ENCODE data around the gene OPCML. TPM values are rescaled to one million over a fixed set of nuclear protein-coding genes. Genes with fewer than 3 reads are reported as not detected.

Gene OPCML
- total and polyA plus RNA-seq, 2 donors, result 0.06 to 2.3 TPM

GRCh38 chr11:133337951-133338418 lies 194.3 kb downstream of the OPCML start:
- H3K27ac ChIP-seq (ENCODE audit: low read depth), result no peak overlapping the region
- WGBS, result 70% methylated on average over 7 of the region's 7 CpGs
- H3K4me3 ChIP-seq (ENCODE audit: low read depth, low read length), result no peak overlapping the region
- H3K4me1 ChIP-seq (ENCODE audit: insufficient read depth), result no peaks in the 10 kb centered on the region
- no peak for DNase-seq (ENCODE audit: extremely low spot score)
- H3K36me3 ChIP-seq (ENCODE audit: insufficient read depth), result no peaks in the 10 kb centered on the region

GRCh38 chr11:133337193-133337592 lies 195.1 kb downstream of the OPCML start:
- DNase-seq (ENCODE audit: extremely low spot score), result no peak
- H3K4me1 ChIP-seq (ENCODE audit: insufficient read depth), result no peaks in the 10 kb centered on the region
- H3K27ac ChIP-seq (ENCODE audit: low read depth), result no peak overlapping the region
- WGBS, result 92% methylated on average over 4 of the region's 4 CpGs
- H3K36me3 ChIP-seq (ENCODE audit: insufficient read depth), result no peaks in the 10 kb centered on the region
- H3K4me3 ChIP-seq (ENCODE audit: low read depth, low read length), result no peak overlapping the region

GRCh38 chr11:133331031-133331430 lies 201.3 kb downstream of the OPCML start:
- WGBS, result 82% methylated on average over 3 of the region's 3 CpGs
- no peaks in the 10 kb centered on the region for H3K36me3 ChIP-seq (ENCODE audit: insufficient read depth)
- H3K4me1 ChIP-seq (ENCODE audit: insufficient read depth), result no peaks in the 10 kb centered on the region
- no peak overlapping the region for H3K4me3 ChIP-seq (ENCODE audit: low read depth, low read length)
- DNase-seq (ENCODE audit: extremely low spot score), result no peak
- H3K27ac ChIP-seq (ENCODE audit: low read depth), result no peak overlapping the region

GRCh38 chr11:133326849-133327248 lies 205.5 kb downstream of the OPCML start:
- no peaks in the 10 kb centered on the region for H3K36me3 ChIP-seq (ENCODE audit: insufficient read depth)

GRCh38 chr11:133326332-133326731 lies 206.0 kb downstream of the OPCML start:
- Histone ChIP-seq H3K36me3 (ENCODE audit: insufficient read depth) (no peaks in the 10 kb centered on the region), H3K4me1 (ENCODE audit: insufficient read depth) (no peaks in the 10 kb centered on the region), H3K27ac (ENCODE audit: low read depth) (no peak overlapping the region), H3K4me3 (ENCODE audit: low read depth, low read length) (no peak overlapping the region)
- WGBS, result 97% methylated on average over 2 of the region's 2 CpGs
- DNase-seq (ENCODE audit: extremely low spot score), result no peak

More at GRCh38 chr11:133326849-133327248, 205.5 kb downstream of the OPCML start:
- H3K4me1 ChIP-seq (ENCODE audit: insufficient read depth), result no peaks in the 10 kb centered on the region
- no peak overlapping the region for H3K27ac ChIP-seq (ENCODE audit: low read depth)
- DNase-seq (ENCODE audit: extremely low spot score), result no peak
- H3K4me3 ChIP-seq (ENCODE audit: low read depth, low read length), result no peak overlapping the region
- 86% methylated on average over 7 of the region's 7 CpGs for WGBS

GRCh38 chr11:133325711-133326110 lies 206.6 kb downstream of the OPCML start:
- H3K4me3 ChIP-seq (ENCODE audit: low read depth, low read length), result no peak overlapping the region
- H3K4me1 ChIP-seq (ENCODE audit: insufficient read depth), result no peaks in the 10 kb centered on the region
- DNase-seq (ENCODE audit: extremely low spot score), result no peak
- WGBS, result 68% methylated on average over 3 of the region's 3 CpGs
- H3K27ac ChIP-seq (ENCODE audit: low read depth), result no peak overlapping the region
- no peaks in the 10 kb centered on the region for H3K36me3 ChIP-seq (ENCODE audit: insufficient read depth)

- 58% methylated on average over 3 of the region's 3 CpGs for WGBS
- H3K4me3 ChIP-seq (ENCODE audit: low read depth, low read length), result no peak overlapping the region
- H3K36me3 ChIP-seq (ENCODE audit: insufficient read depth), result no peaks in the 10 kb centered on the region
- no peak overlapping the region for H3K27ac ChIP-seq (ENCODE audit: low read depth)
- DNase-seq (ENCODE audit: extremely low spot score), result no peak
- H3K4me1 ChIP-seq (ENCODE audit: insufficient read depth), result no peaks in the 10 kb centered on the region
These were observed 208.9 kb downstream of the OPCML start for GRCh38 chr11:133323354-133323753.

- no peak for DNase-seq (ENCODE audit: extremely low spot score)
- 45% methylated on average over 5 of the region's 5 CpGs for whole genome bisulfite sequencing
- H3K4me1 ChIP-seq (ENCODE audit: insufficient read depth), result no peaks in the 10 kb centered on the region
- H3K4me3 ChIP-seq (ENCODE audit: low read depth, low read length), result no peak overlapping the region
- no peak overlapping the region for H3K27ac ChIP-seq (ENCODE audit: low read depth)
- H3K36me3 ChIP-seq (ENCODE audit: insufficient read depth), result no peaks in the 10 kb centered on the region
These were observed 214.1 kb downstream of the OPCML start for GRCh38 chr11:133318221-133318620.

GRCh38 chr11:133311230-133311629 lies 221.1 kb downstream of the OPCML start:
- Histone ChIP-seq H3K4me3 (ENCODE audit: low read depth, low read length) (no peak overlapping the region), H3K4me1 (ENCODE audit: insufficient read depth) (no peaks in the 10 kb centered on the region), H3K36me3 (ENCODE audit: insufficient read depth) (no peaks in the 10 kb centered on the region), H3K27ac (ENCODE audit: low read depth) (no peak overlapping the region)
- WGBS, result 66% methylated on average over 1 of the region's 1 CpG
- no peak for DNase-seq (ENCODE audit: extremely low spot score)

GRCh38 chr11:133306019-133306418 lies 226.3 kb downstream of the OPCML start:
- 24% methylated on average over 2 of the region's 2 CpGs for WGBS
- DNase-seq (ENCODE audit: extremely low spot score), result no peak
- no peak overlapping the region for H3K27ac ChIP-seq (ENCODE audit: low read depth)
- H3K4me1 ChIP-seq (ENCODE audit: insufficient read depth), result no peaks in the 10 kb centered on the region
- no peaks in the 10 kb centered on the region for H3K36me3 ChIP-seq (ENCODE audit: insufficient read depth)
- H3K4me3 ChIP-seq (ENCODE audit: low read depth, low read length), result no peak overlapping the region

- H3K4me3 ChIP-seq (ENCODE audit: low read depth, low read length), result no peak overlapping the region
- H3K27ac ChIP-seq (ENCODE audit: low read depth), result no peak overlapping the region
- DNase-seq (ENCODE audit: extremely low spot score), result no peak
- 66% methylated on average over 5 of the region's 5 CpGs for WGBS
- no peaks in the 10 kb centered on the region for H3K36me3 ChIP-seq (ENCODE audit: insufficient read depth)
- H3K4me1 ChIP-seq (ENCODE audit: insufficient read depth), result no peaks in the 10 kb centered on the region
These were observed 226.9 kb downstream of the OPCML start for GRCh38 chr11:133305208-133305956.

GRCh38 chr11:133303262-133303661 lies 229.0 kb downstream of the OPCML start:
- Histone ChIP-seq H3K4me1 (ENCODE audit: insufficient read depth) (no peaks in the 10 kb centered on the region), H3K27ac (ENCODE audit: low read depth) (no peak overlapping the region), H3K4me3 (ENCODE audit: low read depth, low read length) (no peak overlapping the region), H3K36me3 (ENCODE audit: insufficient read depth) (no peaks in the 10 kb centered on the region)
- DNase-seq (ENCODE audit: extremely low spot score), result no peak
- 91% methylated on average over 5 of the region's 5 CpGs for WGBS

- Histone ChIP-seq H3K4me1 (ENCODE audit: insufficient read depth) (no peaks in the 10 kb centered on the region), H3K4me3 (ENCODE audit: low read depth, low read length) (no peak overlapping the region), H3K36me3 (ENCODE audit: insufficient read depth) (no peaks in the 10 kb centered on the region), H3K27ac (ENCODE audit: low read depth) (no peak overlapping the region)
- no peak for DNase-seq (ENCODE audit: extremely low spot score)
- WGBS, result 40% methylated on average over 3 of the region's 3 CpGs
These were observed 230.2 kb downstream of the OPCML start for GRCh38 chr11:133302056-133302455.

- 85% methylated on average over 3 of the region's 3 CpGs for WGBS
- Histone ChIP-seq H3K4me3 (ENCODE audit: low read depth, low read length) (no peak overlapping the region), H3K36me3 (ENCODE audit: insufficient read depth) (no peaks in the 10 kb centered on the region), H3K27ac (ENCODE audit: low read depth) (no peak overlapping the region), H3K4me1 (ENCODE audit: insufficient read depth) (no peaks in the 10 kb centered on the region)
- no peak for DNase-seq (ENCODE audit: extremely low spot score)
These were observed 231.6 kb downstream of the OPCML start for GRCh38 chr11:133300666-133301065.
